ENCODE data around the gene ANKRD29.

Gene ANKRD29

GRCh38 chr18:23627321-23627720 is 35.4 kb downstream of the ANKRD29 start:
- peak; percentile 71 for ATAC-seq (ENCODE audit: low read depth)
- H3K4me3 ChIP-seq (ENCODE audit: severe bottlenecking): no peak overlapping the region
- H3K27ac ChIP-seq (ENCODE audit: poor library complexity, severe bottlenecking): peak overlapping the region; percentile 96

DNA sequence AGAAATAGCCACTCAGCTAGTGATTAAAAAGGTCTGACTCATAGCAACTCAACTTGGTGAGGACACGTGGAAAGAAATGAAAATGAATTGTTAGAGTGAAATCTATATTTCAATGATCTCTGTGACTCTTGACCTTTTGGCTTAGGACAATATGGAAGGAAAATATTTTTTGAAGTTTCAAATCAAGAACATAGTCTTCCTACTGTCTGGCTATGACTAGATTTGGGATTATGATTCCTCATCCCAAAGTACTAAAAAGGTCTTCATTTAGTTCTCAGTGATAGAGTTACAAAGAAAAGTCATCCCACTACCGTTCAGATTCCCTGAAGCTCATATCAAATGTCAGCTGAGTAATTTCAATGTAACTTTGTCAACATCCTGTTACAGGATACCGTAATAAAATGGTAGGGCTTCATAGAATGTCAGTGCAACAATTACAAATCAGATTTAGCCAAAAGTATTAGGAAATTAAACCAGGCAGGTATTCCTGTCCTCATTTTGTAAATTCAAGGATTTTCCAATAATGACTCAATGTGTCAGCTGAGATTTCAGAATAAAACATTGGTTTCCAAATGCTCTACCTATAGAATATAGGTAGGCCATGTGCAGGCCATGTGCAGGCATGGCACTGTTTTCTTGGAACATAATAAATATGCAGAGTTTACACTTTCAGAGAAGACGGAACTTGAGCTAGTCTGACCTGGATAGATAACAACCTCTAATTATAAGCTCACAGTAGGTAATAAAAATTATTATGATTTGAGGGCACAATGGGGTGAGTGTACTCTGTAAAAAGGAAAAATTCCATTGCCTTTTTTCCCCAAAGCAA is 36.0 kb downstream of the ANKRD29 start:
- Histone ChIP-seq H3K27me3 (ENCODE audit: insufficient read depth, poor library complexity, severe bottlenecking) (no peaks in the 10 kb centered on the region), H3K4me3 (ENCODE audit: severe bottlenecking) (no peak overlapping the region), H3K27ac (ENCODE audit: poor library complexity, severe bottlenecking) (peak overlapping the region; percentile 96), H3K36me3 (ENCODE audit: low read depth) (no peaks in the 10 kb centered on the region), H3K4me1 (ENCODE audit: insufficient read depth, poor library complexity, severe bottlenecking) (peaks cover 32% of the 10 kb centered on the region), H3K9me3 (ENCODE audit: severe bottlenecking) (no peaks in the 10 kb centered on the region)
- DNase-seq (ENCODE audit: low spot score): no peak
- ATAC-seq (ENCODE audit: low read depth): peak; percentile 87
- no peak for TF ChIP-seq CTCF (IDR thresholded peaks at IDR 0.05; ENCODE audit: poor library complexity, severe bottlenecking)

More at GRCh38 chr18:23627321-23627720, 35.4 kb downstream of the ANKRD29 start:
- no peaks in the 10 kb centered on the region for H3K9me3 ChIP-seq (ENCODE audit: severe bottlenecking)
- no peaks in the 10 kb centered on the region for H3K27me3 ChIP-seq (ENCODE audit: insufficient read depth, poor library complexity, severe bottlenecking)
- no peaks in the 10 kb centered on the region for H3K36me3 ChIP-seq (ENCODE audit: low read depth)
- DNase-seq (ENCODE audit: low spot score): no peak
- peaks cover 37% of the 10 kb centered on the region for H3K4me1 ChIP-seq (ENCODE audit: insufficient read depth, poor library complexity, severe bottlenecking)
- no peak for TF ChIP-seq CTCF (IDR thresholded peaks at IDR 0.05; ENCODE audit: poor library complexity, severe bottlenecking)

DNA sequence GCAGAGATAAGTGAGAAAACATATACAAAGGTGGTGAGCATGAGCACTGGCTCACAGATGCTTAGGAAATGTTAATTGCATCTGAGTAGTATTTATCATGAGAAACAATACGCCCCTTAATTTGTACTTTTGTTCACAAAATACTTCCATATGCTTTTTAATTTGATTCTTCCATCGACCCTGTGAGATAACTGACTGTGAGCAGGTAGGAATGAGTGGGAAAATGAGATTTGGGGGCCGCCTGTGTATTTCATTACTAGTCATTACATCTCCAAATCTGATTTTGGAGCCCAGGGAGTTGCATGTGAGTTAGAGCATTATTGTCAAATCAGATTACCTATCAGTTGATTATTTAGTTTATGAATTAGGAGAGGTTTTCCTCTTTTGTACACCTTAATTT is 39.7 kb downstream of the ANKRD29 start:
- no peak for DNase-seq (ENCODE audit: low spot score)
- Histone ChIP-seq H3K4me3 (ENCODE audit: severe bottlenecking) (no peak overlapping the region), H3K36me3 (ENCODE audit: low read depth) (no peaks in the 10 kb centered on the region), H3K27me3 (ENCODE audit: insufficient read depth, poor library complexity, severe bottlenecking) (no peaks in the 10 kb centered on the region), H3K27ac (ENCODE audit: poor library complexity, severe bottlenecking) (no peak overlapping the region), H3K4me1 (ENCODE audit: insufficient read depth, poor library complexity, severe bottlenecking) (peaks cover 29% of the 10 kb centered on the region), H3K9me3 (ENCODE audit: severe bottlenecking) (no peaks in the 10 kb centered on the region)
- ATAC-seq (ENCODE audit: low read depth): no peak
- TF ChIP-seq CTCF (IDR thresholded peaks at IDR 0.05; ENCODE audit: poor library complexity, severe bottlenecking): no peak

DNA sequence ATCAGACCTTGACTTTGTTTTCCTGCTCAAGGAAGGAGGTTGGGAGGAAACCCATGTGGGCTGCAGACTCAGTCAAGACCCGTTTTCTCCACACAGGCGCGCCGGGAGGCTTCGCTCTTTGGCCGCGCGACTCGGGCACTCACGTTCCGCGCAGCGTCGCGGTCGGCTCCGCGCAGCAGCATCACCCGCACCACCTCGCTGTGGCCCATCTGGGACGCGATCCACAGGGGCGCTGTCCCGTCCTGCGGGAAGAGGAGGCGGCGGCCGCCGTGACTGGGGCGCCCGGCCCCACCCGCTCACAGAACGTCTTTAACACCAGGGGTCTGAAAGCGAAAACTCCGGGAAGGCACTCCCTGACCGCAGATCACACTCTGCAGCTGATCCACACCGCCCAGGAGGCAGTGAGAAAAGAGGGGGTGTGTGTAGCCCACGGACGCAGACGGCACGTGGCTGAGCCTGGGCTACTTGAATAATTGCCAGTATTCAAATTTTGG is 43.3 kb downstream of the ANKRD29 start:
- Histone ChIP-seq H3K27me3 (ENCODE audit: insufficient read depth, poor library complexity, severe bottlenecking) (no peaks in the 10 kb centered on the region), H3K9me3 (ENCODE audit: severe bottlenecking) (no peaks in the 10 kb centered on the region), H3K4me1 (ENCODE audit: insufficient read depth, poor library complexity, severe bottlenecking) (no peaks in the 10 kb centered on the region), H3K27ac (ENCODE audit: poor library complexity, severe bottlenecking) (no peak overlapping the region), H3K36me3 (ENCODE audit: low read depth) (no peaks in the 10 kb centered on the region), H3K4me3 (ENCODE audit: severe bottlenecking) (no peak overlapping the region)
- ATAC-seq (ENCODE audit: low read depth) (no peak), DNase-seq (ENCODE audit: low spot score) (no peak)
- TF ChIP-seq CTCF (IDR thresholded peaks at IDR 0.05; ENCODE audit: poor library complexity, severe bottlenecking): no peak

GRCh38 chr18:23618862-23619387 is 43.8 kb downstream of the ANKRD29 start:
- no peak for ATAC-seq (ENCODE audit: low read depth)
- no peak for DNase-seq (ENCODE audit: low spot score)
- Histone ChIP-seq H3K27me3 (ENCODE audit: insufficient read depth, poor library complexity, severe bottlenecking) (no peaks in the 10 kb centered on the region), H3K36me3 (ENCODE audit: low read depth) (no peaks in the 10 kb centered on the region), H3K4me1 (ENCODE audit: insufficient read depth, poor library complexity, severe bottlenecking) (no peaks in the 10 kb centered on the region), H3K27ac (ENCODE audit: poor library complexity, severe bottlenecking) (no peak overlapping the region), H3K4me3 (ENCODE audit: severe bottlenecking) (no peak overlapping the region), H3K9me3 (ENCODE audit: severe bottlenecking) (no peaks in the 10 kb centered on the region)
- TF ChIP-seq CTCF (IDR thresholded peaks at IDR 0.05; ENCODE audit: poor library complexity, severe bottlenecking): no peak

All from RWPE2 (cell line).